Caco-2 (cell line): ENCODE results near the gene CYCS. TPM values are rescaled to one million over a fixed set of nuclear protein-coding genes. Genes with fewer than 3 reads are reported as not detected.
"Not testable (repeated sequence)": the region's sequence is repeated elsewhere in the genome, so short reads cannot be mapped to it uniquely, and the experiment has no call there.

ENCODE experiments used
- BruUV-seq: library from RNA; stranded (reverse); fragments of 400-500 nt; replicated peaks from 2 replicates; lab custom pipeline; 2021; lab: Mats Ljungman, UMichigan
- CTCF ChIA-PET: fragments of 300-600 bp; sonication (Branson Sonifier 250); formaldehyde crosslinking; loops from one replicate; lab custom pipeline; 2022; ENCODE audit warnings: antibody characterized with exemption; lab: Charles Lee
- POLR2A ChIA-PET: fragments of 300-600 bp; sonication (Branson Sonifier 250); formaldehyde crosslinking; loops from one replicate; lab custom pipeline; 2022; ENCODE audit warnings: antibody characterized with exemption; lab: Charles Lee
- DNase-seq, 2 experiments: peaks; one replicate each; pipeline versions ENCODE4 v3.0.0 to v3.0.0-alpha.2; 2020 to 2022
- H3K27me3 ChIP-seq: replicated peaks from 2 replicates; pipeline ENCODE4 v1.6.0; 2011; ENCODE audit warnings: low read length; ENCODE audit not compliant: control insufficient read depth, insufficient read depth
- H3K36me3 ChIP-seq: 2 replicates; pipeline ENCODE4 v1.5.1; 2011; ENCODE audit warnings: low read length; ENCODE audit not compliant: control insufficient read depth, insufficient read depth
- H3K4me1 ChIP-seq: fragments of 250-450 bp; sonication (Bioruptor Pico); 2 replicates; pipeline ENCODE4 v1.5.1; 2020; ENCODE audit warnings: mild to moderate bottlenecking
- H3K4me3 ChIP-seq: 2 replicates; pipeline ENCODE4 v1.5.1; 2011; ENCODE audit warnings: low read depth, mild to moderate bottlenecking, control low read depth, low read length
- H3K9me3 ChIP-seq: fragments of 250-450 bp; sonication (Bioruptor Pico); 2 replicates; pipeline ENCODE4 v1.5.1; 2020; ENCODE audit warnings: mild to moderate bottlenecking, moderate library complexity
- H3K27ac Mint-ChIP-seq: one replicate; pipeline ENCODE4 v1.8.0; 2022; ENCODE audit warnings: mixed read lengths; ENCODE audit not compliant: unreplicated experiment
- H3K27me3 Mint-ChIP-seq: one replicate; pipeline ENCODE4 v1.8.0; 2022; ENCODE audit warnings: mixed read lengths; ENCODE audit not compliant: insufficient read depth, unreplicated experiment
- H3K36me3 Mint-ChIP-seq: one replicate; pipeline ENCODE4 v1.8.0; 2022; ENCODE audit warnings: mild to moderate bottlenecking, mixed read lengths; ENCODE audit not compliant: insufficient read depth, unreplicated experiment
- H3K4me1 Mint-ChIP-seq: one replicate; pipeline ENCODE4 v1.8.0; 2022; ENCODE audit warnings: low read depth, mixed read lengths; ENCODE audit not compliant: unreplicated experiment
- H3K4me3 Mint-ChIP-seq: one replicate; pipeline ENCODE4 v1.8.0; 2022; ENCODE audit warnings: mild to moderate bottlenecking, moderate library complexity, mixed read lengths; ENCODE audit not compliant: unreplicated experiment
- H3K9me3 Mint-ChIP-seq: one replicate; pipeline ENCODE4 v1.8.0; 2022; ENCODE audit warnings: mixed read lengths; ENCODE audit not compliant: unreplicated experiment
- intact Hi-C: fragments of 100-400 bp; cut with micrococcal nuclease; formaldehyde crosslinking; loops from one replicate; pipeline ENCODE4 v1.10.0; 2022; ENCODE audit not compliant: unreplicated experiment
- total RNA-seq: library from RNA; stranded (reverse); gene quantifications from 2 replicates; pipeline ENCODE4 v1.2.3, GENCODE V29; 2022
- TF ChIP-seq, protein P1 (sequence below), 2 experiments: fragments of 200-600 bp in 1 of 2; IDR thresholded peaks; 1 replicate in 1 of 2; 2 replicates in 1 of 2; pipeline versions ENCODE4 v1.5.1 to v1.8.0; 2011 to 2022; ENCODE audit warnings: antibody characterized with exemption in 1 of 2, control low read depth in 1 of 2, inconsistent platforms in 1 of 2, low read depth in 1 of 2, low read length in 1 of 2, mild to moderate bottlenecking in 1 of 2, moderate library complexity in 1 of 2; ENCODE audit not compliant: insufficient read depth in 1 of 2, severe bottlenecking in 1 of 2, unreplicated experiment in 1 of 2

CYCS gene
- total RNA-seq, 1 experiment from 2014 or later, result 156 TPM

DNA sequence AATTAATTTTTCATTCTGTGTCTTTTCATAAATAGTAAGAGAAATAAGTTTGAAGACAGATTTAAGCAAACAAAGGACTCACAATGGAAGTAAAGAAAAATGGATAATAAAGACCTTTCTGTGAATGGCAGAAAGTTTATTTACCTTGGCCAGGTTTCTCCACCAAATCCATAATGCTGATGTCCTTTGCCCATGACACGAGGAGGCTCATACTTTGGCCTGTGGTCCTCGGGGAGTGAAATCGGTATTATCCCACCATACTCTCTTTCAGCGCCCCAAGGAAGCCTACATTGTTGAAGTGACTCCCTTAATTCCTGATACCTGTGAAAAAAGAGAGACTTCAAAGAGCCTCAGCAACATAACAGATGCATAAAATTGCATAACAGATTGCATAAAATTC, 43.1 kb upstream of the CYCS start:
- Histone ChIP-seq H3K4me1 (no peaks in the 10 kb centered on the region), H3K27me3 (no peaks in the 10 kb centered on the region), H3K9me3 (no peaks in the 10 kb centered on the region), H3K36me3 (no peaks in the 10 kb centered on the region), H3K4me3 (no peak overlapping the region)
- TF ChIP-seq, protein P1, sequence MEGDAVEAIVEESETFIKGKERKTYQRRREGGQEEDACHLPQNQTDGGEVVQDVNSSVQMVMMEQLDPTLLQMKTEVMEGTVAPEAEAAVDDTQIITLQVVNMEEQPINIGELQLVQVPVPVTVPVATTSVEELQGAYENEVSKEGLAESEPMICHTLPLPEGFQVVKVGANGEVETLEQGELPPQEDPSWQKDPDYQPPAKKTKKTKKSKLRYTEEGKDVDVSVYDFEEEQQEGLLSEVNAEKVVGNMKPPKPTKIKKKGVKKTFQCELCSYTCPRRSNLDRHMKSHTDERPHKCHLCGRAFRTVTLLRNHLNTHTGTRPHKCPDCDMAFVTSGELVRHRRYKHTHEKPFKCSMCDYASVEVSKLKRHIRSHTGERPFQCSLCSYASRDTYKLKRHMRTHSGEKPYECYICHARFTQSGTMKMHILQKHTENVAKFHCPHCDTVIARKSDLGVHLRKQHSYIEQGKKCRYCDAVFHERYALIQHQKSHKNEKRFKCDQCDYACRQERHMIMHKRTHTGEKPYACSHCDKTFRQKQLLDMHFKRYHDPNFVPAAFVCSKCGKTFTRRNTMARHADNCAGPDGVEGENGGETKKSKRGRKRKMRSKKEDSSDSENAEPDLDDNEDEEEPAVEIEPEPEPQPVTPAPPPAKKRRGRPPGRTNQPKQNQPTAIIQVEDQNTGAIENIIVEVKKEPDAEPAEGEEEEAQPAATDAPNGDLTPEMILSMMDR (IDR thresholded peaks at IDR 0.05; ENCODE audit: insufficient read depth in 1 of 2, low read depth in 1 of 2, low read length in 1 of 2, severe bottlenecking in 1 of 2, unreplicated experiment in 1 of 2), result no peak
- no TSS peak for BruUV-seq
- no peaks in the 10 kb centered on the region for H3K9me3 Mint-ChIP-seq
- H3K4me3 Mint-ChIP-seq, result no peak overlapping the region
- H3K27me3 Mint-ChIP-seq, result no peaks in the 10 kb centered on the region
- CTCF ChIA-PET, result no interaction called here
- no peak for DNase-seq
- H3K4me1 Mint-ChIP-seq, result no peaks in the 10 kb centered on the region
- H3K36me3 Mint-ChIP-seq, result no peaks in the 10 kb centered on the region
- POLR2A ChIA-PET, result no interaction called here
- H3K27ac Mint-ChIP-seq, result no peak overlapping the region
- intact Hi-C loops, result loop anchor here (10.0 kb wide), 1 partner anchor 73 kb away; no protein-coding TSS in a partner anchor

DNA sequence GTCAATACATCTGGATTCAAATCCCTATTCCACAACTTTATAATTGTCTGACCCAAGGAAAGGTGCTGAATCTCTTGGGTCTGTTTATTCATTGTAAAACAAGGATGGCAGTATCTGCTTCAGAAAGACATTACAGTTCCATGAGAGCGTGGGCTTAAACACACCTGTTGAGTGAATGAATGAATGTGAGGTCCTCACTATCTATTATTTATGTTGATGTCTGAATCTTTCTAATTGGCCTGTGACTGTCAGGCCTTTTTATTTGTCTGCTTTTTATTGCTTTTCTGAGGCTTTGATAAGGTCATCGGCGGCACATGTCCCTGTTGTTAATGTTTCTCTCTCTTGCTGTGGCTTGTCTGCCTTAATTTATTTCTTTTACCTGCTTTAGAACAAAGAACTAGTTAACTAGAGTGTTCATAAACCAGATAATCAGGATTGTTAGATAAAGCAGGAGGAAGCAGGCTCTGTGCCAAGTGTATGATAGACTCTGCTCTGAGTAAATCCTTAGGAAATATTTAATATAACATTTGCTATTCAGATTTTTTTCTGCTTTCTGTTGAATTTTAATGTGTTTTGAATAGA, 42.3 kb upstream of the CYCS start:
- no peak overlapping the region for H3K4me3 ChIP-seq
- no peaks in the 10 kb centered on the region for H3K27me3 ChIP-seq
- no peak for DNase-seq
- TF ChIP-seq, protein P1 (IDR thresholded peaks at IDR 0.05; ENCODE audit: insufficient read depth in 1 of 2, low read depth in 1 of 2, low read length in 1 of 2, severe bottlenecking in 1 of 2, unreplicated experiment in 1 of 2), result no peak
- ChIA-PET CTCF (no interaction called here), POLR2A (interaction anchor here (0.6 kb wide), 1 partner anchor 13 kb away, joined by 3 read pairs; a partner anchor contains a TSS)
- Mint-ChIP-seq H3K9me3 (no peaks in the 10 kb centered on the region), H3K36me3 (no peaks in the 10 kb centered on the region), H3K27ac (no peak overlapping the region), H3K4me3 (no peak overlapping the region), H3K27me3 (no peaks in the 10 kb centered on the region), H3K4me1 (no peaks in the 10 kb centered on the region)
- no peaks in the 10 kb centered on the region for H3K9me3 ChIP-seq
- BruUV-seq, result no TSS peak
- intact Hi-C loops, result loop anchor here (10.0 kb wide), 1 partner anchor 73 kb away; no protein-coding TSS in a partner anchor
- H3K36me3 ChIP-seq, result no peaks in the 10 kb centered on the region
- H3K4me1 ChIP-seq, result no peaks in the 10 kb centered on the region

DNA sequence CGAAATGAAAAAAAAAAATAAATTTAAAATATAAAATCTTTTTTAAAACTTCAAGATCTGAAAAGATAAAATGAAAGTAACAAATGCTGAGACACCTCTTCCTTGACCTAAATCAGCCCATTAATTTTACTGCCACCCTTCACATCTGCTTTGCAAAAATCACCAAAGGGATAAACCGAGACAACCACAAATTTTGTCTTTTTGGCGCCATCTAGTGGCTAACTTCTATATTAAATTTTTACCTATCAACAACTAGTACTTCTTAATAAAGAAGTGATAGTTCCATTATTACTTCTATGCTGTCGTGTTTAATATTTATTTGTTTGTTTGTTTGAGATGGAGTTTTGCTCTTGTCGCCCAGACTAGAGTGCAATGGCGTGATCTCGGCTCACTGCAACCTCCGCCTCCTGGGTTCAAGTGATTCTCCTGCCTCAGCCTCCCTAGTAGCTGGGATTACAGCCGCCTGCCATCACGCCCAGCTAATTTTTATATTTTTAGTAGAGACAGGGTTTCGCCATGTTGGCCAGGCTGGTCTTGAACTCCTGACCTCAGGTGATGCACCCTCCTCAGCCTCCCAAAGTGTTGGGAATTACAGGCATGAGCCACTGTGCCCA, 35.0 kb upstream of the CYCS start:
- H3K4me3 ChIP-seq, H3K27me3 Mint-ChIP-seq, H3K4me3 Mint-ChIP-seq, H3K27me3 ChIP-seq, H3K36me3 Mint-ChIP-seq, H3K4me1 ChIP-seq, H3K36me3 ChIP-seq, BruUV-seq, H3K27ac Mint-ChIP-seq, H3K9me3 ChIP-seq, H3K9me3 Mint-ChIP-seq, CTCF ChIA-PET, POLR2A ChIA-PET, H3K4me1 Mint-ChIP-seq: not testable (repeated sequence)
- peak in 1 of 2 experiments; percentile 61 for DNase-seq
- TF ChIP-seq, protein P1 (IDR thresholded peaks at IDR 0.05; ENCODE audit: insufficient read depth in 1 of 2, low read depth in 1 of 2, low read length in 1 of 2, severe bottlenecking in 1 of 2, unreplicated experiment in 1 of 2), result peak; percentile 37 to 68
- intact Hi-C loops, result loop anchor here (1.0 to 10.0 kb wide), 2 partner anchors 35 to 65 kb away; partner anchors contain the start of gene CYCS
